ENCODE results near the gene IFT43.
A peak's percentile ranks its signal among the peaks of the same experiment; 100 is the strongest.

Gene IFT43

DNA sequence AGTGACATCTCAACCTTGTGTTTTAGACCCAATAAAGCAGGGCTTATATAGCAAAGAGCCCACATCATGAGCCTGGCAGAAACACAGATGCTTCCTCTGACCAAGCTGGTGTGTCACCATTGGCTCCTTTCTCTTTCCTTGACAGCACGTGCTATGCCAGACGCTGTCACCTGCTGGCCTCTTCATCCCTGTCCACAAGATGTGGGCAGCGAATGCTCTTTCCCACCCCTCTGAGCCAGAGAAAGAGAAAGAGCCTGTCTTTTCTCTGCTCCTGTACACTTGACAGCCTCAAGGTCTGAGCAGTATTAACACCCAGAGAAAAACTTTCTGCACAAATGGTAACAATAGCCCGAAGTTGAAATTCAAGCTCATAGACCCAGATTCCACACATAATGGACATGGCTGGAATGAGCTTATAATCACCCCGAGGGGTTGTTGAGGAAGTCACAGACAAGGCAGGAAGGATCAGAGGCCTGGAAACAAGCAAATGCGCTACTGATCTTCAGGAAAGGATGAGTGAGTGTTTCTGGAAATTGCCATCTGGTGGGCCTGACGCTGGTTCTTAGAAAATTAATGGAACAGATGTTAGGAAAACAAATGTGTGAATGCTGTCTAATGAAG, 12.7 kb upstream of the IFT43 start:
- DNase-seq = no peak
- TF ChIP-seq GATA1 (IDR thresholded peaks at IDR 0.05; ENCODE audit: low read depth, low read length) (no peak), POLR2A (IDR thresholded peaks at IDR 0.05; ENCODE audit: low read length) (no peak)

DNA sequence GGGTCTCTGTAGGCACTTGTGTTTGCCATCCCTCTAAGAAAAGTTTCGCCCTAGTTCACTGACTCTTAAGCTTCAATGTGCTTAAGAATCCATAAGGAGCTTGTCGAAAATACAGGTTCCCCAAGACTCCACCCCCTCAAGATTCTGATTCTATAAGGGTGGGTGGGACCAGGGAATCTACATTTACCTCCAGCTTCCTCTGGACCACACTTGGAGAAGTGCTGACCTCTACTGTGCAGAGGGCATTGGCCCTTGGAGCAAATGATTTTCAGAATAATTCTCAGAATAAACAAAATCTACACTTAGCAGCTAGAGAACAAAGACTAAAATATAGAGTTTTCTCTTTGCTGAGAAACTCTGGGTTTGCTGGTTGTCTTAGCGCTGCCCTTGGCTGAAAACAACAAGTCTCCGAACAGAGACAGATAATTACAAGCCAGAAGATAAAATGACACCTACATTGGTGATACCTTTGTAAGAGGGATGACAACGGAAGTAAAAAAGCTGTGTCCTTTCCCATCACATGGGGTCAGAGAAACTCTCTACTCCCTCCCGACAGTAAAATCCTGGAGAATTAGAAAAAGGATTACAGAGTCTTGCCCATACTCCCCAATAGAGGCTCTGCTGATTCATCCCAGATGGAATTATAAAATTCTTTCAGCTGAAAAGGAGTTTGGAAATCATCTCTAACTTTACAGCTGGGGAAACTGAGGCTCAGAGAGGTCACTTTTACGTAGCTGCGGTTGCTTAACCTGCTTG, 8.6 kb upstream of the IFT43 start:
- no peak for DNase-seq
- TF ChIP-seq POLR2A (IDR thresholded peaks at IDR 0.05; ENCODE audit: low read length) (no peak), GATA1 (IDR thresholded peaks at IDR 0.05; ENCODE audit: low read depth, low read length) (no peak)

- DNase-seq = no peak
- TF ChIP-seq POLR2A (IDR thresholded peaks at IDR 0.05; ENCODE audit: low read length) = no peak
- no peak for TF ChIP-seq GATA1 (IDR thresholded peaks at IDR 0.05; ENCODE audit: low read depth, low read length)
Measured at GRCh38 chr14:75977582-75977943, 8.0 kb upstream of the IFT43 start.

DNA sequence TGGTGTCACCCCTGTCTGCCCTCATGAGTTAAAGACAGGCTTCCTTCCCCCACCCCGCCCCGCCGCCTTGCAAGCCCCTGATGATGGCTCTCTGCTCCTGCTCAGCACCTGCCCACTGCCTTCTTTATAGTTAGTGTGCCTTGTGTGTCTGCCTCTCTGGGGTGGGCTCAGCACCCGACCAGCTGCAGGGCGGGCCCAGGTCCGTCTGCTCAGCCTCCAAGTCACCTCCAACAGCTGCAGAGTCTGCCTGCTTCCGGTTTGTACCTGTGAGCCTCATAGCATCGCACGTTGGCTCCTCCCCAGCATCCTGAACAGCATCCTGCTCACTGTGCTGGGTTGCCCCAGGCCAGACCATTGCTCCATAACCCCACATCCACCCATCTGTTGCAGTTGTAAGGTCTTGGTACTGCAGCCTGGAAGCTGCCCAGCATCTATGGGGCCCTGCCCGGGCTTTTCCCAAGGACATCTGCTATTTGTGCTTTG, 7.3 kb upstream of the IFT43 start:
- no peak for DNase-seq

DNA sequence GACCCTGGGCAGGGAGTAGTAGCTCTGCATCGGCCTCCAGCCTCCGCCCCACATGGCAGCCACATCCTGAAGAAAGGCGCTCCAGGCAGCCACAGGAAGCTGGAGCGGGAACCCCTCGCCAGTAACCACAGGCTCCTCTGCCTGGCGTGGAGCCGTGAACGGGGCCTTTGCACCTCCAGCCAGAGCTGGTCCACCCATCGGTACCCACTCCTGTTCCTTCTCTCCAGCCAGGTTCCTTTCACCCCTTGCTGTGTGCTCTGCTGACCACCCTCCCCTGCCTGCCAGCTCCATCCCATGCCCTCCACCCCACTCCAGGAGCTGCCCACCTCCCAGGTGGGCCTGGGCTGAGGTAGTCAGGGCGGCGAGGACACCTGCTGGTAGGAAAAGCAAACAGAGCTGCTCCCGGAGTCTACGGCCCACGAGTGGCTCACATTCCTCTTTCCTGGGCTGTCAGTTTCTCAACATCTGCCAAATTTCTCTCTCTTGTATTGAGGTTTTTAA, 6.4 kb upstream of the IFT43 start:
- peak in 1 of 2 experiments; percentile 19 for DNase-seq
- no peak for TF ChIP-seq GATA1 (IDR thresholded peaks at IDR 0.05; ENCODE audit: low read depth, low read length)
- no peak for TF ChIP-seq POLR2A (IDR thresholded peaks at IDR 0.05; ENCODE audit: low read length)

More for the DNA sequence above, 7.3 kb upstream of the IFT43 start:
- TF ChIP-seq GATA1 (IDR thresholded peaks at IDR 0.05; ENCODE audit: low read depth, low read length) = no peak
- no peak for TF ChIP-seq POLR2A (IDR thresholded peaks at IDR 0.05; ENCODE audit: low read length)

DNA sequence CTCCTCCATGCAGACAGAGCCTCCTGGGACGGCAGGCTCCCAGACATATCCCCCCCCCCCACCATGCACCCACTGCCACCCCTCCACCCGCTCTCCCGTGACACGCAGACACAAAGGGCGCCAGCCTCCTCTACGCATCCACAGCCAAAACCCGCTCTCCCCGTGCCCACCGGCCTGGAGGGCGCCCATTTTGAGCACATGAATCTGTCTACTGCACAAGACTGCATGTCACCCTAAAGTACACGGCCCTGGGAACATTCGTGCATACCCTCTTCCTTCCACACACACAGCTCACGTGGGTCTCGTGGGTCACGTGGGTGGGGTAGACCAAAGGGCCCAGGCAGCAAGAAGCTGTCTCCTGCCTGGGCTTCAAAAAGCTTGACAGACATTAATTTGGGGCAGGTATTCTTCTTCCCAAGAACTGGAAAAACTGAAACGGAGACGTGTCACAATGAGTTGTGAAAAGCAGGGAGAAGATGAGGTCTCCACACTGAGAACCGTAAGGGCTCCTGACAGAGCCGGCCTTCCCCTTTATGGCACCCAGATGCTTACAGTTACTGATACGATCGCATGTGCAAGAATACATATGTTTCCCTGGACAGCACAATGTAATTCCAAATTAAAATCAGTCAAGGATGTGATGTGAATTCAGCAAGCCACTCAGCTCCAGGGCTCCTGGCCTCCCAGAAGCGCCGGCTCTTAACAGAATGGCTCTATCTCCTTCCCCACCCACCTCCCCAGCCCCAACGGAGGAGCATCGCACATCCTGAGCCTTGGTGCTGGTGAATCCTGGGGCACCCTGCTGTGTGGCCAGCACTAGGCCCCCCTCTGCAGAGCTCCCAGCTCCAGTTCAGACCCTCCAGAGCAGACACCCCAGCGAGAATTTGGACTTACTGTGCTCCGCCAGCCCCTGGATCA, 5.7 kb upstream of the IFT43 start:
- DNase-seq = no peak
- TF ChIP-seq POLR2A (IDR thresholded peaks at IDR 0.05; ENCODE audit: low read length) = no peak
- no peak for TF ChIP-seq GATA1 (IDR thresholded peaks at IDR 0.05; ENCODE audit: low read depth, low read length)

DNA sequence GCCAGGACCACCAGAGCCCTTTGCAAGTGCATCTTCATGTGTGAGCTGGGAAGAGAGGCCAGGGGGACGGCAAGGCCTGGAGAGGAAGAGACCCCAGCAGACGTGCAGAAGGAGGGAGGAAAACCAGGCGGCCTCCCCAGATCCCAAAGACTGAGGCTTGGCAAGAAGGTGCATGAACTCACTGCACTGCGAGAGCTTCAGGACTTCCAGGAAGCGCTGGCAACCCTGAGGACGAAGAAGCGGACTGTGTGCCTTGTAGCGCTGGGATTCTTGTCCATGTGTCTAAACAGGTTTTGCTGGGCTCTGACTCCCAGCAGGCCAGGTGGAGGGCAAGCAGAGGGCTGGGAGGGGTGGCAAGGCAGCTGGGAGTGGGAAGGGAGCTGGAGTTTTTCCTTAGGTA, 4.7 kb upstream of the IFT43 start:
- TF ChIP-seq GATA1 (IDR thresholded peaks at IDR 0.05; ENCODE audit: low read depth, low read length) (no peak), POLR2A (IDR thresholded peaks at IDR 0.05; ENCODE audit: low read length) (no peak)
- DNase-seq = no peak

GRCh38 chr14:75981426-75982265, 3.9 kb upstream of the IFT43 start, which contains the start of gene TGFB3:
Gene TGFB3, minus strand, starts transcription at chr14:75981995. Its CDS starts 1,102 bp downstream, at chr14:75980893.
- DNase-seq = peak; percentile 62 to 66

GRCh38 chr14:75982266-75983018, 3.1 kb upstream of the IFT43 start:
- peak; percentile 76 to 83 for DNase-seq
- TF ChIP-seq POLR2A (IDR thresholded peaks at IDR 0.05; ENCODE audit: low read length) = peak; percentile 9
- no peak for TF ChIP-seq GATA1 (IDR thresholded peaks at IDR 0.05; ENCODE audit: low read depth, low read length)

More at GRCh38 chr14:75981426-75982265, 3.9 kb upstream of the IFT43 start, which contains the start of gene TGFB3:
- TF ChIP-seq GATA1 (IDR thresholded peaks at IDR 0.05; ENCODE audit: low read depth, low read length) = no peak
- peak; percentile 27 for TF ChIP-seq POLR2A (IDR thresholded peaks at IDR 0.05; ENCODE audit: low read length)

- DNase-seq = no peak
- TF ChIP-seq GATA1 (IDR thresholded peaks at IDR 0.05; ENCODE audit: low read depth, low read length) (no peak), POLR2A (IDR thresholded peaks at IDR 0.05; ENCODE audit: low read length) (no peak)
Measured at GRCh38 chr14:75983019-75983358, 2.6 kb upstream of the IFT43 start.

GRCh38 chr14:75984674-75985073, 889 bp upstream of the IFT43 start:
- peak; percentile 12 for TF ChIP-seq GATA1 (IDR thresholded peaks at IDR 0.05; ENCODE audit: low read depth, low read length)
- no peak for TF ChIP-seq POLR2A (IDR thresholded peaks at IDR 0.05; ENCODE audit: low read length)
- no peak for DNase-seq

DNA sequence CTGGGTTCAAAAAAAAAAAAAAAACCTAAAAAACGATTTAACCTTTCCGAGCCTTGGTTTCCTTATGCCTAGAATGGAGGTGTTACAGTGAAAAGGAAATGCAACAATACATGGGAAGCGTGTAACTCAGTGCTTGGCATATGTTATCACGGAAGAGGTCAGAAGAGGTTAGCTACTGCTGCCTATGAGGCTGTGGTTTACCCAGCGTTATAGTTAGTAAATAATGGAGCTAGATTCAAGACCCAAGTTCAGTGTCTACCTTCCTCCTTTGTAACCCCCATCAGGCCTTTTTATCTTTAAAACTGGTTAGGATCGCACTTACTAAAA, 839 bp downstream of the IFT43 start:
- TF ChIP-seq POLR2A (IDR thresholded peaks at IDR 0.05; ENCODE audit: low read length) (no peak), GATA1 (IDR thresholded peaks at IDR 0.05; ENCODE audit: low read depth, low read length) (no peak)
- no peak for DNase-seq

Measured in erythroblast (primary cell).